ENCODE measurements around the gene C19orf25.

Gene C19orf25

GRCh38 chr19:1473085-1473851 lies 5.7 kb downstream of the C19orf25 start:
- Histone ChIP-seq H3K27me3 (ENCODE audit: insufficient read depth, low read length, poor library complexity) (no peaks in the 10 kb centered on the region), H3K4me2 (ENCODE audit: insufficient read depth, low read length) (no peak overlapping the region), H3K4me3 (ENCODE audit: low read depth in 1 of 2, low read length in 2 of 2) (no peak overlapping the region), H3K79me2 (ENCODE audit: insufficient read depth, low read length) (peaks cover 37% of the 10 kb centered on the region), H3K4me1 (ENCODE audit: insufficient read depth, low read length) (peaks cover 41% of the 10 kb centered on the region), H4K20me1 (ENCODE audit: insufficient read depth, low read length) (peaks cover 79% of the 10 kb centered on the region), H3K9ac (ENCODE audit: low read depth, low read length) (no peak overlapping the region), H2AFZ (ENCODE audit: low read depth, low read length) (no peak overlapping the region), H3K9me3 (ENCODE audit: insufficient read depth, low read length, severe bottlenecking) (no peaks in the 10 kb centered on the region), H3K36me3 (ENCODE audit: insufficient read depth, low read length) (peaks cover 24% of the 10 kb centered on the region), H3K27ac (ENCODE audit: low read length) (no peak overlapping the region)
- no peak for TF ChIP-seq EZH2 (IDR thresholded peaks at IDR 0.05; ENCODE audit: borderline replicate concordance, low read depth, low read length, severe bottlenecking)
- TF ChIP-seq, protein P1, sequence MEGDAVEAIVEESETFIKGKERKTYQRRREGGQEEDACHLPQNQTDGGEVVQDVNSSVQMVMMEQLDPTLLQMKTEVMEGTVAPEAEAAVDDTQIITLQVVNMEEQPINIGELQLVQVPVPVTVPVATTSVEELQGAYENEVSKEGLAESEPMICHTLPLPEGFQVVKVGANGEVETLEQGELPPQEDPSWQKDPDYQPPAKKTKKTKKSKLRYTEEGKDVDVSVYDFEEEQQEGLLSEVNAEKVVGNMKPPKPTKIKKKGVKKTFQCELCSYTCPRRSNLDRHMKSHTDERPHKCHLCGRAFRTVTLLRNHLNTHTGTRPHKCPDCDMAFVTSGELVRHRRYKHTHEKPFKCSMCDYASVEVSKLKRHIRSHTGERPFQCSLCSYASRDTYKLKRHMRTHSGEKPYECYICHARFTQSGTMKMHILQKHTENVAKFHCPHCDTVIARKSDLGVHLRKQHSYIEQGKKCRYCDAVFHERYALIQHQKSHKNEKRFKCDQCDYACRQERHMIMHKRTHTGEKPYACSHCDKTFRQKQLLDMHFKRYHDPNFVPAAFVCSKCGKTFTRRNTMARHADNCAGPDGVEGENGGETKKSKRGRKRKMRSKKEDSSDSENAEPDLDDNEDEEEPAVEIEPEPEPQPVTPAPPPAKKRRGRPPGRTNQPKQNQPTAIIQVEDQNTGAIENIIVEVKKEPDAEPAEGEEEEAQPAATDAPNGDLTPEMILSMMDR (IDR thresholded peaks at IDR 0.05; ENCODE audit: borderline replicate concordance, extremely low read depth, low read length, poor library complexity, severe bottlenecking), result no peak
- DNase-seq, result no peak
- no peak for ATAC-seq (ENCODE audit: insufficient read depth, low read depth)

GRCh38 chr19:1472231-1473084 lies 6.6 kb downstream of the C19orf25 start:
- H3K27ac ChIP-seq (ENCODE audit: low read length), result no peak overlapping the region
- no peak for DNase-seq
- H3K4me1 ChIP-seq (ENCODE audit: insufficient read depth, low read length), result peaks cover 33% of the 10 kb centered on the region
- H3K79me2 ChIP-seq (ENCODE audit: insufficient read depth, low read length), result peaks cover 29% of the 10 kb centered on the region
- H2AFZ ChIP-seq (ENCODE audit: low read depth, low read length), result no peak overlapping the region
- H3K36me3 ChIP-seq (ENCODE audit: insufficient read depth, low read length), result peaks cover 23% of the 10 kb centered on the region
- peaks cover 80% of the 10 kb centered on the region for H4K20me1 ChIP-seq (ENCODE audit: insufficient read depth, low read length)
- no peak overlapping the region for H3K9ac ChIP-seq (ENCODE audit: low read depth, low read length)
- H3K9me3 ChIP-seq (ENCODE audit: insufficient read depth, low read length, severe bottlenecking), result no peaks in the 10 kb centered on the region
- no peak for ATAC-seq (ENCODE audit: insufficient read depth, low read depth)
- TF ChIP-seq EZH2 (IDR thresholded peaks at IDR 0.05; ENCODE audit: borderline replicate concordance, low read depth, low read length, severe bottlenecking), result no peak
- TF ChIP-seq, protein P1 (IDR thresholded peaks at IDR 0.05; ENCODE audit: borderline replicate concordance, extremely low read depth, low read length, poor library complexity, severe bottlenecking), result no peak
- H3K27me3 ChIP-seq (ENCODE audit: insufficient read depth, low read length, poor library complexity), result no peaks in the 10 kb centered on the region
- no peak overlapping the region for H3K4me3 ChIP-seq (ENCODE audit: low read depth in 1 of 2, low read length in 2 of 2)
- H3K4me2 ChIP-seq (ENCODE audit: insufficient read depth, low read length), result no peak overlapping the region

GRCh38 chr19:1471515-1472160 lies 7.4 kb downstream of the C19orf25 start:
- TF ChIP-seq, protein P1 (IDR thresholded peaks at IDR 0.05; ENCODE audit: borderline replicate concordance, extremely low read depth, low read length, poor library complexity, severe bottlenecking), result peak; percentile 43
- no peak for TF ChIP-seq EZH2 (IDR thresholded peaks at IDR 0.05; ENCODE audit: borderline replicate concordance, low read depth, low read length, severe bottlenecking)
- H3K4me1 ChIP-seq (ENCODE audit: insufficient read depth, low read length), result peaks cover 27% of the 10 kb centered on the region
- peaks cover 79% of the 10 kb centered on the region for H4K20me1 ChIP-seq (ENCODE audit: insufficient read depth, low read length)
- ATAC-seq (ENCODE audit: insufficient read depth, low read depth) (peak; percentile 23; the same call in 1 of the 3 replicates), DNase-seq (peak; percentile 43)
- H2AFZ ChIP-seq (ENCODE audit: low read depth, low read length), result no peak overlapping the region
- no peaks in the 10 kb centered on the region for H3K27me3 ChIP-seq (ENCODE audit: insufficient read depth, low read length, poor library complexity)
- peaks cover 20% of the 10 kb centered on the region for H3K36me3 ChIP-seq (ENCODE audit: insufficient read depth, low read length)
- peak overlapping the region; percentile 69 for H3K4me2 ChIP-seq (ENCODE audit: insufficient read depth, low read length)
- H3K9ac ChIP-seq (ENCODE audit: low read depth, low read length), result peak overlapping the region; percentile 39; the same call in 1 of the 2 replicates
- H3K4me3 ChIP-seq (ENCODE audit: low read depth in 1 of 2, low read length in 2 of 2), result no peak overlapping the region
- peaks cover 23% of the 10 kb centered on the region for H3K79me2 ChIP-seq (ENCODE audit: insufficient read depth, low read length)
- H3K9me3 ChIP-seq (ENCODE audit: insufficient read depth, low read length, severe bottlenecking), result no peaks in the 10 kb centered on the region
- H3K27ac ChIP-seq (ENCODE audit: low read length), result no peak overlapping the region
